NCI-H510A treated with DMSO at 0.1 percent for 48 hours (cell line): ENCODE results near the gene CD79B.

Source experiments
- DNase-seq: peaks from one replicate; lab custom pipeline; 2025; lab: John Stamatoyannopoulos, UW

CD79B gene

DNA sequence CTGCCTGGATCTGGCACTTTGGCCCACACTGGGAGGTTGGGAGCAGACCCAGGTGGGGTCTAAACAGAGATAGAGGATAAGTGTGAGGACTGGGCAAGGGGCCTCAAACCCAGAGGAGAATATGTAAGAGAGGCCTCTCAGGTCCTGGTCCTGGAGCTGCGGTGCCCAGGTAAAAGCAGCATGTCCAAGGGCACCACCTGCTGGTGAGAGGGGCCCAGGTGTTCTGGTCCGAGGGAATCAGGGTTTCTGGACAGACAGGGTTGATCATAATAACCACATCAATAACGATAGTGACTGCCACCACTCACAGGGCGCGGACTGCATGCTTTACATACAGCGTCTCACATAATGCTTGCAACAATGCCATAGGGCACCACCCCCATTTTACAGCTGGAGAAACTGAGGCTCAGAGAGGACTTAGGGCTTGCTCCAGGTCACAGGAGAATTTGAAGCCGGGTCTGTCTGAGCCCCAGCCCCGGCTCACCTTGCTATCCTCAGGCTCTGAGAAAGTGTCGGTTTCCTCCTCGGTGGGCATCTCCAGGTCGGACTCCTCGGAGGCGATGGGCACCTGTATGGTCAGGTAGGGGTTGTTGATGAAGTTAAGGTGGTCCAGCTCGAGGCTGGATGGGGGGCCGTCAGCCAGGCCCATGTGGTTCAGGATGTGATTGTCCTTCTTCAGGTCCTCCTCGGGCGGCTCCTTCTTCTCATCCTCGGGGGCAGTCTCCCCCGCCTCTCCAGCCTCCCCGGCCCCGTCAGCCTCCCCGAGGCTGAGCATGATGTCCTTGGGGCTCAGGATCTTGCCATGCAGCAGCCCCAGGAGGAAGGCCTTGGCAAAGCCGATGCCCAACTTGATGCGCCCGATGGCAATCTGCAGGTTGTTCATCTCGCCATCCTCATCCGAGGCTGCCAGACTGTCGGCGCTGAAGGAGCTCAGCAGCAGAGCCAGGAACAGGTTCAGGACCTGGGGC, 19.1 kb upstream of the CD79B start:
- peak; percentile 67 for DNase-seq

DNA sequence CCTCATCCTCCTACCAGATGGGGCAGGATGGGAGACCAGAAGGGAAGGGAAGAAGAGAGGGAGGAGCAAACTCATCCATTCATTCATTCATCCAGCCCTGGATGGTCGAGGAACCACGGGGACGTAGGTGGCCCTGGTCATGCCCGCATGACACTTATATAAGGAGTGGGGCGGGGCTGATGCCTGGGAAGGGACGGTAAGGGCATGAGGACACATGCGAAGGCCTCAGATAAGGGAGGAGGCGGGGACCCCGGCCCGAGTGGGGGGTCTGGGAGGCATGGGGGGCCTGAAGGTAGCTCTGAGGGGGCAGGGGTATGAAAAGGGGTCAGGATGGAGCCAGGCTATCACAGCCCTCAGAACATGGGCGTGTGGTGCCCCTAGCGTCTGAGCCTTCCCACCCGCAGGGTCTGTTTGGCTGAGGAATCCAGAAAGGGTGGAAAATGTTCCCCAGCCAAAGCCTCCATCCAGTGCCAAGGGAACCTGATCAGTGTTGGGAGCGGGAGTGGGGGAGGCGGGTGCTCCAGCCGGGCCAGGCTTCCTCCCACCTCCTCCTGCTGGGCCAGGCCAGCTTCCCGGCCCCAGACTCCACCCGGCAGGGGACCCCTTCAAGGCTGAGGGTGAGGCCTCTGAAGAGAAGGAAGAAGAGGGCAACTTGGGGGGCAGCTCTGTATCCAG, 17.6 kb upstream of the CD79B start:
- DNase-seq = no peak

DNA sequence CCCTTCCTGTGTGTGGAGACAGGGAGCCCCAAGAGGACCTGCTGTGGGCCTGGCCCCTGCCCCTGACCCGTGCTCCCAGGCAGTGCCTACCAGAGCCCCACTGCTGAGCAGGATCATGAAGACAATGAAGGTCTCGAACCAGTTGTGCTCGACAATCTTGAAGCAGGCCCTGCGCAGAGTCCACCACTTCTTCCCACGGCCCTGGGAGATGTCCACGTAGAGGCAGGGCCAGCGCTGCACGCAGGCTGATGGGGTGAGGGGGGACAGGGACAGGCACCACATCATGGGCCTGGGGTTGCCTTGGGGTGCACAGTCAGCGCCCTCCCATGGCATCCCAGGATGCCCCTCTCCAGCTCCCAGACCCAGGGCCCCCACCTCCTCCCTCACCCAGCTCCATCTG, 16.4 kb upstream of the CD79B start:
- no peak for DNase-seq

DNA sequence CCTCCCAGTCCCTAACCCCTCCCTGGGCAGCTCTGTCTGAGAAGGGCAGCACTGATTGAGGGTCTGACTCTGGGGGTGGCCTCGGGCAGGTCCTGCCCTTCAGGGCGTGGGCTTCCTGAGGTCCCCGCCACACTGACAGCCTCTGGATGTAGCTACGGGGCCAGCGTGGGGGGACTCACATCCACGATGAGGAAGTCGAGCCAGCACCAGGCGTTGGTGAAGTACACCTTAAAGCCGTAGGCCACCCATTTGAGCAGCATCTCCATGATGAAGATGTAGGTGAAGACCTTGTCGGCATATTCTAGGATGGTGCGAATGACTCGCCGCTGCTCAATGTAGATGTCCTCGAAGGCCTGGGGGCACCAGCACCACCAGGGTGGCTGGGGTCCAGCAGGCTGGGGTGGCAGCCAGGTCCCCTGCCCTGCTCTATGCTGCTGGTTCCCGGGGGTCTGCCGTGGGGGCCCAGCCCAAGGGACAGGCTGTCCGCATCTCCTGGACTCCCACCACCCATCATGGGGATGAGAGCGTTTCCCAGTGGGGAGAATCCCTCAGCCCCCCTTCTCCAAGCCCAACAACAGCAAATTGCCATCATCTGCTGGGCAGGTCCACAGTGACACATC, 15.7 kb upstream of the CD79B start:
- DNase-seq = no peak

DNA sequence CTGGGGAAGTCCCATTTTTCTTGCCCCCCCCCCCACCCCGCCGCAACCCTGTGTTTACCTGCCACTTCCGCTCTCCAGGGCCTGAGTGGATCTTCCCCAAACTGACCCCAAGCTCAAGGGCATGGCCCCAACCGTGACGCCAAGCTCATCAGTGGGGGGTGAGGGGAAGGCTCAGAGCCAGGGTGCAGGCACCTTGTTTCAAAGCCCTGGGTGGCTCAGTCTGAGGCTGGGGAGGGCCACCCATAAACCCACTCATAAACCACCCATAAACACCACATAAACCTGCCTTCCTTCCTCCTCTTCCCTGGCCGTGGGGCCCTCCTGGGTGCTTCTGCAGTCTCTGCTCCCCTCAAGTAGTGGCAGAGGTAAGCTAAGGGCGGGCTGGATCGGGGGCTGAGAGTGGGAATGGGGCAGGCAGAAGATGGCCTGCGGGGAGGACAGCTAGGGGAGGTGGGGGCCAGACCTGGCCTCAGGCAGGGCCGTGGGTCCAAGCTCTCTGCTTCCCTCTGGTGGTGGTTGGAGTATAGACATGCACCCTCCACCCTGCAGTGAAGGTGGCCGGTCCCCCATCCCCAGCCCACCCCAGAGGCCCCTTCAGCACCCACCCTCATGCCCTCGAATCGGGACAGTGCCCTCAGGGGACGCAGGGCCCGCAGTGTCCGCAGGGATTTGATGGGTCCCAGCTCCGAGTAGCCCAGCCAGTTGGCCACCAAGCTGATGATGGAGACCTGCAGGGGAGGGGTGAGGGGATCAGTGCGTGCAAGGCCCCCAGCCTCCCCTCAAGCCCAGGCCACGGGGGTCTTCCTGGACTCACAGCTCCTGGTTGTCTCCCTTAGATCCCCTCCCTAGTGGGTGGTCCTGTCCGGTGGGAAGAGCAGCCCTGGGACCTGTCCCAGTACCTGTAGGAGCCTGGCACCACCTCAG, 14.6 kb upstream of the CD79B start:
- DNase-seq = peak; percentile 18

DNA sequence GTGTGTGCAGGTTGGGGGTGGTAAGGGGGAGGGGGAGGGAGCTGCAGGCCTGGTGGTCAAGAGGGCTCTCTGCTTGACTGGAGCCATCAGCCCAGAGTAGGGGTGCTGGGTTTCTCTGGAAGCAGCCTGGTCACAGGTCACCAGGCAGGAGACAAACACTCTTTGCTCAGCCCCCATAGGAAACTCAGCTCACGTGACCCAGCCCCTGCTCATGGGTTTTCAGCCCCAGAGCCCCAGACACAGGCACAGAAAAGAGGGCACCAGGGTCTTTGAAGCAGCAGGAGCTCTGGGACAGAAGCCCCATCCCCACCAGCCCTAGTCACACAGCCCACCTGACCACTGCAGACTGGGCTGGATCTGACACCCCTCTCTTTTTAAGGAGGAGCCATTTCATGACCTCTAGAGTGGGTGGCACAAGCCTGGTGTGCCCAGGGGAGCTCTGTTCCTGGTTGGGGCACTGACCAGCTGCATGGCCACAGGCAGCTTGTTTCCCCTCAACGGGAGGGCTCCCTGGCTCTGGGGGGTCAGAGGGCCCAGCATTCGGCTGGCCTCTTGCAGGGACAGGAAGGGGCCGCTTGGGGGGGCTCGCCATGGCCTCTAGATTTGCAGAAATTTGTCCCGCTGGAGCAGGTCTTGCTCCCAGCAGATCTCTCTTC, 13.8 kb upstream of the CD79B start:
- DNase-seq = no peak

DNA sequence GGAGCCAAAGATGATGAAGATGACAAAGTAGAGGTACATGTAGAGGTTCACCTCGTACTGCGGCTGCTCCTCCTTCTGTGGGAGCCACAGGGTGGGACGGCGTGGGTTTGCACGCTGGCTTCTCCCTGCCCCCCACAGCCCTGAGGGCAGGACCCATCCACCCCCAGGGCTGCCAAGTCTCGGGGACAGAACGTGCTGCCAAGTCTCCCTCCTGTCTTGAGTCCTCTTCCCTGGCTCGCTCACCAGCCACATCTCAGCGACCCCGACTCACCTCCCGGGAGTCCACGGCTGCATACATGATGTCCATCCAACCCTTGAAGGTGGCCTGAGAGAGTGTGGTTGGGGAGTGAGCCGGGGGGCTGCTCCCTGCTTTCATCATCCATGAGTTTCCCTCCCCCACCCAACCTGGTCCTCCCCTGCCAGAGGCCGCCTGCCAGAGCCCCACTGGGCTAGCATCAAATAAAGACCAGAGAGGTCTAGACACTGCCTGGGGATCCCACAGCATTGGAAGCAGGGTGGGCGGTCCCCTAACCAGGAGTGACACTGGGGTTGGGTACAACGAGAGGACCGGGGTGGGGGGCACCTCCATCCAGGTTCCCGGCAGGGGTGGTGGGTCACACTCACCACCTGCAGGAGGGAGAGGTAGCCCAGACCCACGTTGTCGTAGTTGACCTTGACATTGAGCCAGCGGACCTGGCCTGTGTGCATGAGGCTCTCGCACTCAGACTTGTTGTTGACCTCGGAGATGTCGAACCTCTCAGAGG, 12.8 kb upstream of the CD79B start:
- no peak for DNase-seq

DNA sequence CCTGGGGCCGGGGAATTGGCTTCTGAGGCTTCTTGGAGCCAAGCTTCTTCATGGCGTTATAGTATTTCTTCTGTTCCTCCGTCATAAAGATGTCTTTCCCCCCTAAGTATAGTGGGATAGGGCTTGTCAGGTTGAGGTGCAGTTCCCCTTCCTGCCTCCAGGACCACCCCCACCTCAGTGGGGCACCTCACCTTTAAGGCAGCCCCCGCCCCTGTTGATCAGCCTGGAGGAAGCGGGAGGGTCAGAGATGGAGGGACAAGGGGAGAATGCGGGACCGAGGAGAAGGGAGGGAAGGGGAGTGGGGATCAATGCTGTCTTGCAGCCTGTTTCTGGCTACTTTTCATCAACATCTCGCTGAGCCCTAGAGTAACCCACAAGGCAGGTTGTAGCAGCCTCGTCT, 11.6 kb upstream of the CD79B start:
- DNase-seq = no peak

DNA sequence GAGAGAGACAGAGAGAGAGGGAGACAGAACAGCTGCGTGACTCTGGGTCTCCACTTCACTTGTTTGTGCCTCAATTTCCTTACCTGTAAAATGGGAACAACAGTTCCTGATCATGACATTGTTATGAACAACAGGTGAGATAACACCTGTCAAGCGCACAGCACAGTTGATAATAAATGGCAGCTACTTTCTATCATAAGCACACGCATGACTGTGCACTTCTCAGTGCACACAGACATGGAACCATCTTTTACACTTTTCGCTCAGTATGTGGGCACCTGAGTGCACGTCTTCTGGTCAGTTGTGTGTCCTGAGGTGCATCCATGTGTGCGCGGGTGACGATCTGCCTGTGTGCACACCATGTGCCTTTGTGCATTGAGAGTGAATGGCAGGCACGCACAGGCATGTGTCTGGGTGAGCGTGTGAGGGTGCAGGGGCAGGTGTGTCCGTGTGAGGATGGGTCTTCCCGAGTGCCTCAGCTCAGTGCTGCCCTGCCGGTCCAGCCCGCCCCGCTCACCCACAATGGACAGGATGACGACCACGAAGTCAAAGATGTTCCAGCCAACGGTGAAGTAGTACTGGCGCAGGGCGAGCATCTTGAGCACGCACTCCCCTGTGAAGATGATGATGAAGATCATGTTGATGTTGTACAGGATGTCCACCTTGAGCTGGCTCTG, 10.3 kb upstream of the CD79B start:
- DNase-seq = no peak

DNA sequence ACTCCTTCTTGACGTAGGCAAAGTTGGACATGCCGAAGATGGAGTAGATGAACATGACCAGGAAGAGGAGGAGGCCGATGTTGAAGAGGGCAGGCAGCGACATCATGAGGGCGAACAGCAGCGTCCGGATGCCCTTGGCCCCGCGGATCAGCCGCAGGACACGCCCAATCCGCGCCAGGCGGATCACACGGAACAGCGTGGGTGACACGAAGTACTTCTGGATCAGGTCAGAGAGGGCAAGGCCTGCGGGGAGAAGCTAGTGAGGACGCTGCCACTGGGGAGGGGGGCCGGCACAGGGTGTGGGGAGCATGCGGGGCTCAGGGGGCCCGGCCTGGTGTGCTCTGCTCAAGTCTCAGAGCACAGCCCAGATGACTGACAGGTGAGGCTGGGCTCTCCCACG, 9.6 kb upstream of the CD79B start:
- DNase-seq = no peak

DNA sequence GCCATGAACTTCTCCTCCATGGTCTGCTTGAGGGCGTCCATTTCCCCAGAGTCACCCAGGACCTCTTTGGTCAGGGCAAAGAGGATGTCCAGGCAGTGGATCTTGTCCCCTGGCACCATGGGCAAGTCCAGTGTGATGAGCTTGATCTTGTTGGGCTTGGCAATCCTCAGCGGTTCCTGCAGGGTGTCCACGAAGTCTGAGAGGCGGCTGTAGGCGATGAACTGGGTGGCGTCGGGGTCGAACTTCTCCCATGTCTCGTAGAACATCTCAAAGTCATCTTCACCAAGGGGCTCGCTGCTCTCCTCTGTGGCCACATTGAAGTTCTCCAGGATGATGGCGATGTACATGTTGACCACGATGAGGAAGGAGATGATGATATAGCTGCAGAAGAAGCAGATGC, 9.0 kb upstream of the CD79B start:
- DNase-seq = no peak

DNA sequence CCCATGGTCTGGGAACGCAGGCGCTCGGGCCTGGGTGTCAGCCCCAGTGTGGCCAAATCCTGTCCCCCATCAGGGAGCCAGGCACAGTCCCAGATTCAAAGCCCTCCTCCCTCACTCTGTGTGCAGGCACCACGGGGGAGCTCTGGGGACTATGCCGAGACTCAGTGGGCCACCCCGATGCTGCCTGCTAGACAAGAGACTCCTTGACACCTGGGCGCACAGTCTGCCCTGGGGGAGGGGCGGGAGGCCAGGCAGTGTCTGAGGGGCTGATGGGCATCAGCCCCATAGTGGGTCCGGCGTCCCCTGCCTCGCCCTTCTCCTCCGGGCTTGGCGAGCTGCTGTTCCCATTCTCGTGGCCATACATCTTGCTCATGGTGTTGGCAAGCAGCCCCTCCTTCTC, 8.5 kb upstream of the CD79B start:
- no peak for DNase-seq

DNA sequence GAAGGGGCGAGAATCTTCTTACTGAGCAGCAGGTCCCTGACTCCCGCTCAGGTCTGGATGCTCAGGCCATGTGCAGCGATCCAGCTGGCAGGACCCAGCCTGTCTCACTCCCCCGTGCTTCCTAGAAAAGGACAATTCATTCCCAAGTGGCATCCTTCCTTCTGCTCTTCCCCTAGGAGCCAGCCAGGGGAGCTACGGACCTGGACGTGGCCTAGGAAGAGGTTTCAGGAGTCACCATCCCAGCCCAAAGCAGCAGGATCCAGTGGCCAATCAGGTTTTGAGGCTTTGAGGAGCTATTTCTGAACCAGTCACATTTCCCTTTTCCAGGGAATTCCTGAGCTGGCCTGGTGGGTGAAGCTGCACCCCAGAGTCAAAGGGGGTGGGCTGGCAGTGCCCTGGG, 7.8 kb upstream of the CD79B start:
- DNase-seq = no peak

DNA sequence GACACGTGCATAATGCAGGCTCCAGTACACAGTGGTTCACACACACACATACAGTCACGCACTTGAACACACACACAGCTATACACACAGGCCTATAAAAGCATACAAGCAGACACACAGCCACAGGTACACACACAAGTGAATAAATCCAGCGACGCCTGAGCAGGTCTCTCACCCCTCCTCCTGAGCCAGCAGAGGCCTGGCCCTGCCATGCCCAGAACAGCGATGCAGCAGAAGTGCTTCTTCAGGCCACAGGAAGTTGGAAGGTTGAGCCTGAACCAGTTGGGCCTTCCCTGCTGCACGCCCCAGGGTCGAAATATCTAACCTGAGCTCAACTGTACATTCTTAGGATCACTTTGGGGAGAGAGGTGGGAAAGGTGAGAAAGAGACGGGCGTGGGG, 7.3 kb upstream of the CD79B start:
- no peak for DNase-seq

DNA sequence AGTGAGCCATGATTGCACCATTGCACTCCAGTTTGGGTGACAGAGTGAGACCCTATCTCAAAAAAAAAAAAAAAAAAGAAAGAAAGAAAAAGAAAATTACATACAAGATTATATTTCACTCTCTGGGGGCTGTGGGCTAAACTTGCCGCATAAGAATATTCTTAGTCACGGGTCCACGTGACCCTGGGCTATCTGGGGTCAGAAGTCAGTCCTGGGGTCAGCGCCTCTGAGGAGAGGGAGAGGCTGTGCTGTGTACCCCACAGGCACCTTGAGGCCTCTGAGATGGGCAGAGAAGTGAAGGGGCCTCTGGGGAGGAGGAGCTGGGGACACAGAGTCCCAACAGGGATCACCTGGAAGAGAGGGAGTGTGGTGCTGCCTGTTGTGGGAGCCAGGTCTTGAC, 5.8 kb upstream of the CD79B start:
- no peak for DNase-seq

DNA sequence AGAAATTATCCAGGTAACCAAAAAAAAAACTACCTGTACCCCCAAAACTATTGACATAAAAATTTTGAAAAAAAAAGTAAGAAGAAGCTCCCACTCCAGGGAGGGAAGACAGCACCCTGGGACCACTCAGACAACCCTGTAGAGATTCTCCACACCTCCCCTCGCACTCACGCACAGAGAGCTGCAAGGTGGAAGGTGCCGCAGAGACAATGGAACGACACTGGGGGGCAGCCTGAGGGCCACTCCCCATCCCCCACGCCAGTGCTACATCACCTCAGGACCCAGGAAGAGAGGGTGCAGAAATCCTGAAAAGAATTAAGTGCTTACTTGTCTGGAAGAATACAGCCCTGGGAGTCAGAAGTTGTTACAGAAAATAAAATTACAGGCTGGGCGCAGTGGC, 5.2 kb upstream of the CD79B start:
- no peak for DNase-seq

DNA sequence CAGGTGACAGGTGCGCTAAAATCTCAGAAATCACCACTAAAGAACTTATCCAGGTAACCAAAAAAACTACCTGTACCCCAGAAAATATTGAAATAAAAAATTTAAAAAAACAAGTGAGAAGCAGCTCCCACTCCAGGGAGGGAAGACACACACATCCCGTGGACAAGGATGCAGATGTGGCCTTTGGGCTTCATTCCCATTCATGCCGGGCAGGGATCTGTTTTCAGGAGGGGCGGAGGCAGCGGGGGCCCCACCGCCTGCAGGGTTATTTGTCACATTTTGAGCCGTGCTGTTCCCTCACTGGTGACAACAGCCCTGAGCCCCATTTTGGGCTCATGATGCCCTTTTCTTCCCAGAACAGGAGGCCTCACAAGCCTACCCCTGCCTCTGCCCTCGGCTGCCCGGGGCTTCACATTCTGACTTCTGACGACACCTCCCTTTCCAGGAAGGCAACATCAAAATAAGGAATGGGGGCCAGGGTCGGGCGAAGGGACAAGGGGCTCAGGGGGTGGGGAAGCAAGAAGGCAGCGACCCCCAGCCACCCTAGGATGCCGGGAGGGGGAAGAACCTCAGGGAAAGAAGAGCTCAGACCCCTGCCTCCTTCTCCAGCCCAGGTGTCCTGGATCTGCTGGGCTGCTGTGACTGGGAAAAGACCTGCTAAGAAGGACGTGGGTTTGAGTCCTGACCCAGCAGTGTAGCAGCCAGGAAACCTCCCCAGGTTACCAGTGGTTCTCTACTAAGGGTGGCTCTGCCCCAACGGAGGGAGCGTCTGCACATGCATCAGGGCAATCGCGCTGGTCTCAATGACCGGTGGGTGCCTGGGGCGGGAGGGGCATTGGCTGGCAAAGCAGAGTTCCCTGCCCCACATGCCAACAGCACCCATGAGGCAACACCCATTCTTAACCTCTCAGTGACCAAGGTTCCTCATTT, 2.3 kb upstream of the CD79B start:
- DNase-seq = no peak

DNA sequence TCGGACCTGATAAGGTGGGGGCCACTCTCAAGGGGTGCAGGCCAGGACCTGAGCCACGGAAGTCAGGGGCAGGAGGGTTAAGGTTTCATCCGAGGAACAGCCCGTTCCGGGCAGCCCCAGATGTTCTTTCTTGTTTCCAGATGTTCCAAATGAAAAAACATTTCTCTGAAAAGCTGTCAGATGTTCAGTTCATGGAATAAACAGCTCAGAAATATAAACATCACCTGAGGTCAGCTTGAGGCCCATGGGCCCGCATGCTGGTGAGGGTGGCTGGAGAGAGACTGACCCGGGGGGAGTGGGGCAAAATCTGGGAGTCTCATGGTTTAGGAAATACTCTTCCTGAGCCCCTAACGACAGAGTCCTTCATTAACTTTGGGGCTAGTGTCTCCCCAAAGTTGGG, 1.5 kb upstream of the CD79B start:
- no peak for DNase-seq

DNA sequence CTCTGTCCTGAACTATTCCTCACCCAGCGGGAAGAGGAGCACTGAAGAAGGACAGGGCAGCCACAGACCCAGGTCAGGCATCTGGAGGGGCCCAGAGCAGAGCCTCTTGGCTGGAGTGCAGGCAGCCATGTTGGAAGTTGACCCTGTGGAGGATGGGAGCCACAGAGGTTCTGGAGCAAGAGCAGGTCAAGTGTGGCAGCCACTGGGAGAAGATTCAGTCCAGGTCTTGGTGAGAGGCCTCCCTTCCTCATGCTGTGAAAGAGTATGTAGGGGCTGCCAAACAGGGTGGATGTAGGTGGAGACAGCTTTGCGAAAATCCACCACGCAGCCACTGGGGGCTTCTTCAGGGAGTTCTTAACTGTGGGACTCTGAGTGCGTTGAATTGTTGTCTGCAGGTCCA, 590 bp upstream of the CD79B start:
- no peak for DNase-seq
